GM12878 (cell line): ENCODE results near the gene MAP1LC3A. TPM values are rescaled to one million over a fixed set of nuclear protein-coding genes. Genes with fewer than 3 reads are reported as not detected.

Experiments
- ATAC-seq: fragments of 200-7000 bp; cut with Tn5 transposase; 3 replicates; pipeline ENCODE4 v1.9.1; 2020; ENCODE audit warnings: mild to moderate bottlenecking, moderate library complexity
- BruUV-seq: library from RNA; stranded (reverse); fragments of 400-500 nt; replicated peaks from 2 replicates; lab custom pipeline; 2021; lab: Mats Ljungman, UMichigan
- CTCF ChIA-PET: fragments of 300-600 bp; sonication (Branson Sonifier 250); formaldehyde crosslinking; extraction: SDS; loops from one replicate; lab custom pipeline; 2021; ENCODE audit warnings: inconsistent platforms; lab: Yijun Ruan, JAX
- POLR2A ChIA-PET: fragments of 350-600 bp; formaldehyde crosslinking; extraction: SDS; loops from one replicate; lab custom pipeline; 2021; ENCODE audit warnings: inconsistent platforms; lab: Charles Lee
- RAD21 ChIA-PET: fragments of 300-600 bp; sonication (Branson Sonifier 250); formaldehyde crosslinking; loops from one replicate; lab custom pipeline; 2023; ENCODE audit warnings: antibody characterized with exemption; ENCODE audit not compliant: unreplicated experiment; lab: Charles Lee
- SMC1A ChIA-PET: fragments of 300-600 bp; sonication (Branson Sonifier 250); formaldehyde crosslinking; loops from one replicate; lab custom pipeline; 2023; ENCODE audit not compliant: unreplicated experiment, uncharacterized antibody; lab: Charles Lee
- DNase-seq: peaks from one replicate; pipeline ENCODE4 v3.0.0-alpha.2; 2011; ENCODE audit warnings: low read depth, low spot score
- FAIRE-seq: peaks from 3 replicates; lab custom pipeline; 2011; peaks lifted over from hg19 to GRCh38; lab: Jason Lieb, UNC
- H2AFZ ChIP-seq: 2 replicates; pipeline ENCODE4 v1.6.0; 2011; ENCODE audit warnings: low read depth, low read length, control low read depth; ENCODE audit not compliant: control insufficient read depth
- H3K27ac ChIP-seq: 2 replicates; pipeline ENCODE4 v1.5.1; 2011; ENCODE audit warnings: control low read depth; ENCODE audit not compliant: control insufficient read depth, insufficient read depth
- H3K27me3 ChIP-seq, 2 experiments: replicated peaks in 1 of 2; 2 replicates each; pipeline versions ENCODE4 v1.6.0 to v1.6.1; 2011; ENCODE audit warnings: low read length in 1 of 2; ENCODE audit not compliant: control insufficient read depth in 2 of 2, insufficient read depth in 2 of 2
- H3K36me3 ChIP-seq, 2 experiments: 2 replicates each; pipeline ENCODE4 v1.5.1; 2011; ENCODE audit warnings: low read length in 1 of 2; ENCODE audit not compliant: control insufficient read depth in 2 of 2, insufficient read depth in 2 of 2
- H3K4me1 ChIP-seq: 2 replicates; pipeline ENCODE4 v1.6.1; 2011; ENCODE audit warnings: mild to moderate bottlenecking, low read length, moderate library complexity, mixed read lengths; ENCODE audit not compliant: control insufficient read depth, insufficient read depth
- H3K4me2 ChIP-seq: 2 replicates; pipeline ENCODE4 v1.6.0; 2011; ENCODE audit warnings: control low read depth; ENCODE audit not compliant: control insufficient read depth, insufficient read depth
- H3K4me3 ChIP-seq: fragments of 200-600 bp; sonication (generic); 2 replicates; pipeline ENCODE4 v1.5.1; 2016
- H3K79me2 ChIP-seq: 2 replicates; pipeline ENCODE4 v1.6.0; 2011; ENCODE audit warnings: low read length; ENCODE audit not compliant: control insufficient read depth, insufficient read depth
- H3K9ac ChIP-seq: 2 replicates; pipeline ENCODE4 v1.8.0; 2011; ENCODE audit warnings: low read length, control low read depth, mixed read lengths; ENCODE audit not compliant: control insufficient read depth, insufficient read depth
- H3K9me3 ChIP-seq: replicated peaks from 3 replicates; pipeline ENCODE4 v1.5.1; 2011; ENCODE audit warnings: mild to moderate bottlenecking, low read length; ENCODE audit not compliant: control insufficient read depth, insufficient read depth
- H4K20me1 ChIP-seq: 2 replicates; pipeline ENCODE4 v1.6.0; 2011; ENCODE audit not compliant: control insufficient read depth, insufficient read depth
- ASH2L ChIP-seq: fragments of 300-600, 200-600 bp; sonication (generic); IDR thresholded peaks from 2 replicates; pipeline ENCODE4 v1.6.1; 2017; ENCODE audit warnings: low read depth, mild to moderate bottlenecking, borderline replicate concordance
- CHD4 ChIP-seq: fragments of 200-600 bp; sonication (generic); IDR thresholded peaks from 2 replicates; pipeline ENCODE4 v1.6.1; 2016; ENCODE audit warnings: mild to moderate bottlenecking
- CREB1 ChIP-seq: IDR thresholded peaks from 2 replicates; pipeline ENCODE4 v1.6.1; 2012; ENCODE audit warnings: low read depth, mild to moderate bottlenecking, inconsistent platforms
- EGR1 ChIP-seq, 2 experiments: IDR thresholded peaks; 1 replicate in 1 of 2; 2 replicates in 1 of 2; pipeline ENCODE4 v1.6.1; 2011 to 2012; ENCODE audit warnings: low read depth in 2 of 2, low read length in 2 of 2, borderline replicate concordance in 1 of 2, mild to moderate bottlenecking in 1 of 2, moderate library complexity in 1 of 2
- HDAC2 ChIP-seq: fragments of 200-600 bp; sonication (generic); IDR thresholded peaks from 2 replicates; pipeline ENCODE4 v1.6.1; 2017
- IRF5 ChIP-seq: fragments of 450-650 bp; IDR thresholded peaks from 2 replicates; pipeline ENCODE4 v1.6.1; 2017; ENCODE audit warnings: borderline replicate concordance
- KAT2A ChIP-seq: conservative IDR thresholded peaks from 2 replicates; pipeline ENCODE4 v1.6.1; 2011; ENCODE audit warnings: low read depth, low read length; ENCODE audit not compliant: control insufficient read depth
- MYB ChIP-seq: fragments of 150-350 bp; IDR thresholded peaks from 2 replicates; pipeline ENCODE4 v1.6.1; 2014; ENCODE audit warnings: mild to moderate bottlenecking, low read depth, low read length, borderline replicate concordance
- NBN ChIP-seq: fragments of 450-650 bp; IDR thresholded peaks from 2 replicates; pipeline ENCODE4 v1.6.1; 2016
- NR2C1 ChIP-seq: fragments of 450-650 bp; IDR thresholded peaks from 2 replicates; pipeline ENCODE4 v1.6.1; 2017; ENCODE audit warnings: antibody characterized with exemption, mild to moderate bottlenecking, moderate library complexity
- RB1 ChIP-seq: fragments of 450-650 bp; formaldehyde crosslinking; IDR thresholded peaks from 2 replicates; pipeline ENCODE4 v1.6.1; 2017; ENCODE audit warnings: mild to moderate bottlenecking, borderline replicate concordance
- SPI1 ChIP-seq: IDR thresholded peaks from 2 replicates; pipeline ENCODE4 v1.6.1; 2011; ENCODE audit warnings: low read depth, mild to moderate bottlenecking, low read length, moderate library complexity, borderline replicate concordance; ENCODE audit not compliant: insufficient read depth
- ZBTB11 ChIP-seq: fragments of 450-650 bp; formaldehyde crosslinking; IDR thresholded peaks from 2 replicates; pipeline ENCODE4 v1.5.0; 2022; ENCODE audit warnings: mild to moderate bottlenecking, missing genetic modification characterization
- WGBS: methylation state at CpG from one replicate; pipeline ENCODE4 v1.1.6; 2016; ENCODE audit warnings: low lambda C conversion rate; ENCODE audit not compliant: insufficient replicate concordance, insufficient coverage; ENCODE audit errors: missing lambda C conversion rate; 5-methylcytosine and 5-hydroxymethylcytosine counted together
- in situ Hi-C: fragments of 300-500 bp; cut with MboI; formaldehyde crosslinking; loops from 9 replicates; pipeline ENCODE4 v1.14.3; 2018; ENCODE audit warnings: mixed read lengths
- intact Hi-C: fragments of 100-400 bp; cut with micrococcal nuclease; formaldehyde crosslinking; loops from one replicate; pipeline ENCODE4 v1.14.2; 2022; ENCODE audit not compliant: unreplicated experiment
- polyA plus RNA-seq, 11 experiments: library from polyadenylated mRNA; depleted of rRNA in 4 of 11; unstranded in 6 of 11; stranded (reverse) in 5 of 11; fragments of >200 nt; fragmentation: Nextera tagmentation in 4 of 11; fragmentation: Illumina TruSeq in 1 of 11; extraction: Ambion mirVana in 4 of 11; extraction: Trizol in 1 of 11; gene quantifications; 1 replicate in 1 of 11; 2 replicates in 10 of 11; pipeline versions ENCODE4 v1.2.1 to v1.2.3, GENCODE V29; 2011 to 2016; ENCODE audit warnings: inconsistent platforms in 2 of 11, missing spikeins in 2 of 11, low read depth in 1 of 11
- total RNA-seq, 4 experiments: library from RNA; depleted of rRNA in 3 of 4; stranded (reverse); fragments of >200 nt in 3 of 4; fragmentation: Illumina TruSeq in 1 of 4; extraction: Trizol in 1 of 4; gene quantifications; 2 replicates each; pipeline versions ENCODE4 v1.2.1 to v1.2.3, GENCODE V29; 2013 to 2021
- TF ChIP-seq, protein P1 (sequence below), 3 experiments: IDR thresholded peaks in 2 of 3; conservative IDR thresholded peaks in 1 of 3; 2 replicates each; pipeline ENCODE4 v1.5.1; 2011; ENCODE audit warnings: low read depth in 3 of 3, low read length in 3 of 3, mild to moderate bottlenecking in 3 of 3, control low read depth in 2 of 3, moderate library complexity in 2 of 3, inconsistent platforms in 1 of 3, mixed read lengths in 1 of 3; ENCODE audit not compliant: control insufficient read depth in 2 of 3, insufficient read depth in 1 of 3; ENCODE audit errors: extremely low read depth in 1 of 3

Gene MAP1LC3A
- total and polyA plus RNA-seq, 10 of the 15 experiments (the other 5 are each of a cell fraction or from before 2014, with no cell fraction given): 0.27 to 1.2 (median 0.39) TPM; not detected in 4

GRCh38 chr20:34544109-34544796 is 14.3 kb upstream of the MAP1LC3A start:
- Histone ChIP-seq H3K9ac (no peak overlapping the region), H3K4me1 (peaks cover 4% of the 10 kb centered on the region; the same call in 1 of the 2 replicates), H3K9me3 (no peaks in the 10 kb centered on the region), H4K20me1 (no peaks in the 10 kb centered on the region), H2AFZ (no peak overlapping the region), H3K36me3 (peaks cover 6 to 7% of the 10 kb centered on the region in 2 experiments; a peak in 3 of 4 replicates), H3K4me3 (no peak overlapping the region), H3K27me3 (no peaks in the 10 kb centered on the region), H3K4me2 (no peak overlapping the region), H3K79me2 (no peaks in the 10 kb centered on the region), H3K27ac (no peak overlapping the region)
- ChIA-PET POLR2A (interaction anchor here (0.5 kb wide), 1 partner anchor 133 kb away, joined by 3 read pairs; the partner anchor contains the start of gene PIGU), RAD21 (interaction anchor here (0.9 to 1.0 kb wide), 2 partner anchors 164 to 231 kb away, joined by 3 to 4 read pairs; no protein-coding TSS in a partner anchor), SMC1A (interaction anchor here (2.1 to 3.3 kb wide), 2 partner anchors 163 to 226 kb away, joined by 5 to 10 read pairs; no protein-coding TSS in a partner anchor), CTCF (interaction anchor here (1.3 to 1.7 kb wide), 3 partner anchors 164 to 232 kb away, joined by 5 to 8 read pairs (median 7); no protein-coding TSS in a partner anchor)
- no peak for ATAC-seq
- DNase-seq: no peak
- in situ Hi-C loops (no loop called here), intact Hi-C loops (no loop called here)
- BruUV-seq: no TSS peak
- no peak for FAIRE-seq
- 53% methylated on average over 19 of the region's 19 CpGs for WGBS
- no peak for TF ChIP-seq HDAC2
- TF ChIP-seq KAT2A: no peak
- TF ChIP-seq CHD4: no peak
- no peak for TF ChIP-seq EGR1 (IDR thresholded peaks at IDR 0.05; ENCODE audit: borderline replicate concordance in 1 of 2, low read depth in 2 of 2, low read length in 2 of 2)
- TF ChIP-seq NBN: no peak
- TF ChIP-seq, protein P1, sequence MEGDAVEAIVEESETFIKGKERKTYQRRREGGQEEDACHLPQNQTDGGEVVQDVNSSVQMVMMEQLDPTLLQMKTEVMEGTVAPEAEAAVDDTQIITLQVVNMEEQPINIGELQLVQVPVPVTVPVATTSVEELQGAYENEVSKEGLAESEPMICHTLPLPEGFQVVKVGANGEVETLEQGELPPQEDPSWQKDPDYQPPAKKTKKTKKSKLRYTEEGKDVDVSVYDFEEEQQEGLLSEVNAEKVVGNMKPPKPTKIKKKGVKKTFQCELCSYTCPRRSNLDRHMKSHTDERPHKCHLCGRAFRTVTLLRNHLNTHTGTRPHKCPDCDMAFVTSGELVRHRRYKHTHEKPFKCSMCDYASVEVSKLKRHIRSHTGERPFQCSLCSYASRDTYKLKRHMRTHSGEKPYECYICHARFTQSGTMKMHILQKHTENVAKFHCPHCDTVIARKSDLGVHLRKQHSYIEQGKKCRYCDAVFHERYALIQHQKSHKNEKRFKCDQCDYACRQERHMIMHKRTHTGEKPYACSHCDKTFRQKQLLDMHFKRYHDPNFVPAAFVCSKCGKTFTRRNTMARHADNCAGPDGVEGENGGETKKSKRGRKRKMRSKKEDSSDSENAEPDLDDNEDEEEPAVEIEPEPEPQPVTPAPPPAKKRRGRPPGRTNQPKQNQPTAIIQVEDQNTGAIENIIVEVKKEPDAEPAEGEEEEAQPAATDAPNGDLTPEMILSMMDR (IDR thresholded peaks at IDR 0.05 in 2 of 3, conservative IDR thresholded peaks at IDR 0.05 in 1 of 3; ENCODE audit: control insufficient read depth in 2 of 3, extremely low read depth in 1 of 3, insufficient read depth in 1 of 3, low read depth in 3 of 3, low read length in 3 of 3): no peak
- TF ChIP-seq RB1: no peak
- no peak for TF ChIP-seq IRF5
- no peak for TF ChIP-seq CREB1
- no peak for TF ChIP-seq ZBTB11 (CRISPR knock-in tag)
- TF ChIP-seq ASH2L: no peak
- TF ChIP-seq MYB: no peak
- no peak for TF ChIP-seq NR2C1
- TF ChIP-seq SPI1: no peak
